ENCODE measurements around the gene NFE2L1. TPM values are rescaled to one million over a fixed set of nuclear protein-coding genes. Genes with fewer than 3 reads are reported as not detected.

NFE2L1 gene
- polyA plus RNA-seq, 1 of the 3 experiments (the other 2 are of a cell fraction) = 159 TPM

- TF ChIP-seq CTCF (IDR thresholded peaks at IDR 0.05) (no peak), GATA2 (CRISPR knock-in tag; IDR thresholded peaks at IDR 0.05) (no peak), POLR2AphosphoS5 (IDR thresholded peaks at IDR 0.05; ENCODE audit: low read depth, low read length) (no peak), EP300 (IDR thresholded peaks at IDR 0.05; ENCODE audit: borderline replicate concordance in 1 of 2, low read depth in 1 of 2, low read length in 1 of 2) (no peak), PBX3 (IDR thresholded peaks at IDR 0.05) (no peak), SIN3A (IDR thresholded peaks at IDR 0.05; ENCODE audit: borderline replicate concordance, low read depth, low read length) (no peak), REST (IDR thresholded peaks at IDR 0.05; ENCODE audit: low read depth, low read length) (no peak), FOSL2 (IDR thresholded peaks at IDR 0.05; ENCODE audit: borderline replicate concordance, low read depth) (no peak)
Observed at GRCh38 chr17:48053758-48054237, 5.6 kb downstream of the NFE2L1 start (continued).

GRCh38 chr17:48054238-48055185, 6.4 kb downstream of the NFE2L1 start:
- peak overlapping the region; percentile 29 to 42 for H3K4me3 ChIP-seq (ENCODE audit: low read depth in 2 of 2, low read length in 1 of 2)
- ChIA-PET CTCF (interaction anchor here (0.6 to 44.3 kb wide), 13 partner anchors 7 to 564 kb away, joined by 3 to 1200 read pairs (median 5); partner anchors contain the start of genes COPZ2 and NFE2L1), POLR2A (interaction anchor here (1.0 to 2.9 kb wide), 5 partner anchors 9 to 76 kb away, joined by 3 to 18 read pairs (median 4); no protein-coding TSS in a partner anchor)
- peak; percentile 97 for DNase-seq
- WGBS (ENCODE audit: low lambda C conversion rate) = 58% methylated on average over 26 of the region's 34 CpGs
- H3K9ac ChIP-seq = peak overlapping the region; percentile 5; the same call in 1 of the 2 replicates
- H3K9me2 ChIP-seq = no peaks in the 10 kb centered on the region
- H3K79me2 ChIP-seq (ENCODE audit: insufficient read depth) = peaks cover 77% of the 10 kb centered on the region
- H2AFZ ChIP-seq (ENCODE audit: low read depth) = no peak overlapping the region
- H3K9me3 ChIP-seq = no peaks in the 10 kb centered on the region
- H4K20me1 ChIP-seq (ENCODE audit: insufficient read depth) = peaks cover 58% of the 10 kb centered on the region
- peaks cover 23% of the 10 kb centered on the region for H3F3A ChIP-seq (replicated peaks; ENCODE audit: insufficient read depth)
- H3K27ac ChIP-seq (ENCODE audit: low read depth in 2 of 2, low read length in 1 of 2) = peak overlapping the region; percentile 88 to 95; a peak in 3 of 4 replicates
- peaks cover 58 to 67% of the 10 kb centered on the region in 2 experiments for H3K4me1 ChIP-seq (ENCODE audit: control insufficient read depth in 1 of 2, insufficient read depth in 2 of 2, low read depth in 1 of 2, low read length in 1 of 2)
- peaks cover 36 to 74% of the 10 kb centered on the region in 2 experiments for H3K36me3 ChIP-seq (replicated peaks in 1 of 2; ENCODE audit: control insufficient read depth in 1 of 2, insufficient read depth in 2 of 2, low read length in 1 of 2)
- H3K27me3 ChIP-seq (ENCODE audit: insufficient read depth) = no peaks in the 10 kb centered on the region
- H3K4me2 ChIP-seq = peak overlapping the region; percentile 88
- TF ChIP-seq CTCF (IDR thresholded peaks at IDR 0.05) = no peak
- no peak for TF ChIP-seq TEAD4 (IDR thresholded peaks at IDR 0.05; ENCODE audit: borderline replicate concordance, insufficient read depth)
- TF ChIP-seq NRF1 (IDR thresholded peaks at IDR 0.05; ENCODE audit: low read depth, low read length) = peak; percentile 35; the same call in 1 of the 2 replicates
- no peak for TF ChIP-seq GATA2 (CRISPR knock-in tag; IDR thresholded peaks at IDR 0.05)
- TF ChIP-seq RFX5 (IDR thresholded peaks at IDR 0.05; ENCODE audit: low read length) = peak; percentile 88
- TF ChIP-seq IRF3 (IDR thresholded peaks at IDR 0.05; ENCODE audit: low read depth, low read length) = peak; percentile 47; the same call in 1 of the 2 replicates
- no peak for TF ChIP-seq YY1 (IDR thresholded peaks at IDR 0.05; ENCODE audit: low read depth)

All from SK-N-SH (cell line).